Spleen (tissue), 11 donors: ENCODE data around the gene EPHB4. TPM values are rescaled to one million over a fixed set of nuclear protein-coding genes. Genes with fewer than 3 reads are reported as not detected.
"Not testable (repeated sequence)": the region's sequence is repeated elsewhere in the genome, so short reads cannot be mapped to it uniquely, and the experiment has no call there.

Experiments
- DNase-seq: peaks from one replicate; pipeline ENCODE4 v3.0.0-alpha.2; 2020
- H3K27ac ChIP-seq, 8 donors: fragments of 200-600 bp; sonication (generic) in 7 of 8; 1 replicate in 4 of 8; 2 replicates in 4 of 8; pipeline versions ENCODE4 v1.5.0 to v1.8.0; 2016 to 2021; ENCODE audit warnings: inconsistent platforms in 4 of 8, mild to moderate bottlenecking in 4 of 8, moderate library complexity in 1 of 8
- H3K27me3 ChIP-seq, 7 donors: fragments of 200-600 bp; sonication (generic) in 6 of 7; replicated peaks in 1 of 7; 1 replicate in 4 of 7; 2 replicates in 3 of 7; pipeline versions ENCODE4 v1.5.0 to v1.8.0; 2016 to 2021; ENCODE audit warnings: inconsistent platforms in 3 of 7, mild to moderate bottlenecking in 1 of 7
- H3K36me3 ChIP-seq, 6 donors: fragments of 200-600 bp; sonication (generic) in 5 of 6; 1 replicate in 4 of 6; 2 replicates in 2 of 6; pipeline versions ENCODE4 v1.5.0 to v1.8.0; 2016 to 2021; ENCODE audit warnings: inconsistent platforms in 2 of 6
- H3K4me1 ChIP-seq, 6 donors: fragments of 200-600 bp; sonication (generic) in 5 of 6; 1 replicate in 3 of 6; 2 replicates in 3 of 6; pipeline versions ENCODE4 v1.5.0 to v1.8.0; 2016 to 2021; ENCODE audit warnings: inconsistent platforms in 3 of 6
- H3K4me3 ChIP-seq, 8 donors: fragments of 200-600 bp; sonication (generic) in 7 of 8; 1 replicate in 4 of 8; 2 replicates in 4 of 8; pipeline versions ENCODE4 v1.5.0 to v1.8.0; 2016 to 2021; ENCODE audit warnings: inconsistent platforms in 4 of 8, mild to moderate bottlenecking in 4 of 8, moderate library complexity in 2 of 8
- H3K9me3 ChIP-seq, 8 donors: fragments of 200-600 bp; sonication (generic) in 7 of 8; 1 replicate in 4 of 8; 2 replicates in 4 of 8; pipeline versions ENCODE4 v1.5.0 to v1.8.0; 2016 to 2021; ENCODE audit warnings: inconsistent platforms in 4 of 8
- POLR2A ChIP-seq, 3 donors: fragments of 450-650 bp; IDR thresholded peaks; one replicate each; pipeline ENCODE4 v1.5.1; 2017; ENCODE audit warnings: antibody characterized with exemption in 3 of 3, mild to moderate bottlenecking in 1 of 3
- POLR2AphosphoS5 ChIP-seq, 3 donors: sonication (generic); formaldehyde crosslinking; IDR thresholded peaks; one replicate each; pipeline ENCODE4 v1.5.1; 2017; ENCODE audit warnings: antibody characterized with exemption in 3 of 3
- WGBS, 5 donors: extraction: QIAGEN DNeasy Blood & Tissue Kit in 3 of 5; methylation state at CpG; one replicate each; pipeline versions ENCODE4 v1.1.5 to v1.1.7; 2013 to 2018; 5-methylcytosine and 5-hydroxymethylcytosine counted together
- intact Hi-C: fragments of 100-400 bp; cut with DNase I; formaldehyde crosslinking; loops from one replicate; pipeline ENCODE4 v1.15.0; 2023; ENCODE audit warnings: low total_unique reads
- polyA plus RNA-seq, 3 donors: library from polyadenylated mRNA; stranded (reverse); fragments of 200-250 nt; gene quantifications; one replicate each; pipeline ENCODE4 v1.2.1, GENCODE V29; 2013
- total RNA-seq, 7 donors: library from RNA; depleted of rRNA in 3 of 7; stranded (reverse); fragments of >200 nt in 3 of 7; fragmentation: NEBNext Ultra II Directional in 4 of 7; extraction: Animal tissue kit (Norgen Biotek cat#: 25700) in 4 of 7; gene quantifications; one replicate each; pipeline versions ENCODE4 v1.1.0 to v1.2.1, GENCODE V29; 2016 to 2021
- TF ChIP-seq, protein P1 (sequence below), 11 experiments: fragments of 200-600 bp in 7 of 11; fragments of 450-650 bp in 4 of 11; sonication (generic) in 4 of 11; IDR thresholded peaks in 8 of 11; conservative IDR thresholded peaks in 3 of 11; 1 replicate in 7 of 11; 2 replicates in 4 of 11; pipeline versions ENCODE4 v1.4.0 to v1.8.0; 2016 to 2021; ENCODE audit warnings: antibody characterized with exemption in 11 of 11, inconsistent platforms in 4 of 11, mild to moderate bottlenecking in 1 of 11
- donor health status: healthy with polysubstance abuse.
- donor health status: DM: no; HTN: no; CAD: no; lungs with moderate emphysema.
- donor health status: DM: no; HTN: no; CAD: no.
- donor health status: Bipolar disorder and iron deficiency.
- donor health status: healthy.
- donor health status: DM: no; HTN: no; CAD: no.
- donor health status: DM: yes; HTN: yes; CAD: no.

EPHB4 gene
- total and polyA plus RNA-seq, 10 donors: 14.8 to 157 (median 101) TPM

GRCh38 chr7:100860702-100861615, 33.6 kb upstream of the EPHB4 start:
- Histone ChIP-seq H3K27ac (no peak overlapping the region), H3K9me3 (no peaks in the 10 kb centered on the region), H3K4me3 (no peak overlapping the region), H3K27me3 (no peaks in the 10 kb centered on the region), H3K36me3 (peaks cover 0 to 100% (median 59%) of the 10 kb centered on the region in 6 donors), H3K4me1 (peaks cover 14 to 49% (median 24%) of the 10 kb centered on the region in 6 donors)
- 93 to 97% (median 94%) methylated on average over 15 to 18 of the region's 18 CpGs for WGBS, 5 donors
- no peak for DNase-seq
- TF ChIP-seq, protein P1, sequence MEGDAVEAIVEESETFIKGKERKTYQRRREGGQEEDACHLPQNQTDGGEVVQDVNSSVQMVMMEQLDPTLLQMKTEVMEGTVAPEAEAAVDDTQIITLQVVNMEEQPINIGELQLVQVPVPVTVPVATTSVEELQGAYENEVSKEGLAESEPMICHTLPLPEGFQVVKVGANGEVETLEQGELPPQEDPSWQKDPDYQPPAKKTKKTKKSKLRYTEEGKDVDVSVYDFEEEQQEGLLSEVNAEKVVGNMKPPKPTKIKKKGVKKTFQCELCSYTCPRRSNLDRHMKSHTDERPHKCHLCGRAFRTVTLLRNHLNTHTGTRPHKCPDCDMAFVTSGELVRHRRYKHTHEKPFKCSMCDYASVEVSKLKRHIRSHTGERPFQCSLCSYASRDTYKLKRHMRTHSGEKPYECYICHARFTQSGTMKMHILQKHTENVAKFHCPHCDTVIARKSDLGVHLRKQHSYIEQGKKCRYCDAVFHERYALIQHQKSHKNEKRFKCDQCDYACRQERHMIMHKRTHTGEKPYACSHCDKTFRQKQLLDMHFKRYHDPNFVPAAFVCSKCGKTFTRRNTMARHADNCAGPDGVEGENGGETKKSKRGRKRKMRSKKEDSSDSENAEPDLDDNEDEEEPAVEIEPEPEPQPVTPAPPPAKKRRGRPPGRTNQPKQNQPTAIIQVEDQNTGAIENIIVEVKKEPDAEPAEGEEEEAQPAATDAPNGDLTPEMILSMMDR (IDR thresholded peaks at IDR 0.05 in 8 of 11, conservative IDR thresholded peaks at IDR 0.05 in 3 of 11): no peak
- TF ChIP-seq POLR2AphosphoS5 (IDR thresholded peaks at IDR 0.05): peak in 1 of 3 donors; percentile 56
- intact Hi-C loops: no loop called here

- H3K4me3 ChIP-seq: no peak overlapping the region
- H3K36me3 ChIP-seq: peaks cover 0 to 100% (median 61%) of the 10 kb centered on the region in 6 donors
- TF ChIP-seq POLR2A (IDR thresholded peaks at IDR 0.05): no peak
- DNase-seq: no peak
- WGBS, 5 donors: 91 to 98% (median 96%) methylated on average over 14 to 15 of the region's 15 CpGs
- peaks cover 9 to 49% (median 20%) of the 10 kb centered on the region in 6 donors for H3K4me1 ChIP-seq
- H3K9me3 ChIP-seq: no peaks in the 10 kb centered on the region
- intact Hi-C loops: loop anchor here (10.0 kb wide), 1 partner anchor 155 kb away; the partner anchor contains the start of gene POP7
- no peak overlapping the region for H3K27ac ChIP-seq
- no peaks in the 10 kb centered on the region for H3K27me3 ChIP-seq
These were observed 32.5 kb upstream of the EPHB4 start for GRCh38 chr7:100859856-100860255.

- TF ChIP-seq POLR2A (IDR thresholded peaks at IDR 0.05) (no peak), POLR2AphosphoS5 (IDR thresholded peaks at IDR 0.05) (peak in 1 of 3 donors; percentile 21)
- TF ChIP-seq, protein P1 (IDR thresholded peaks at IDR 0.05 in 8 of 11, conservative IDR thresholded peaks at IDR 0.05 in 3 of 11): no peak
- Histone ChIP-seq H3K9me3 (no peaks in the 10 kb centered on the region), H3K36me3 (peaks cover 0 to 80% (median 49%) of the 10 kb centered on the region in 6 donors), H3K4me1 (peaks cover 10 to 55% (median 26%) of the 10 kb centered on the region in 6 donors), H3K27me3 (no peaks in the 10 kb centered on the region), H3K27ac (no peak overlapping the region), H3K4me3 (no peak overlapping the region)
- DNase-seq: no peak
- 91 to 96% (median 95%) methylated on average over 13 to 16 of the region's 16 CpGs for WGBS, 5 donors
- intact Hi-C loops: loop anchor here (10.0 kb wide), 1 partner anchor 152 kb away; the partner anchor contains the start of gene POP7
These were observed 29.6 kb upstream of the EPHB4 start for GRCh38 chr7:100856871-100857282.

GRCh38 chr7:100855515-100855914, 28.2 kb upstream of the EPHB4 start:
- intact Hi-C loops: loop anchor here (10.0 kb wide), 1 partner anchor 151 kb away; the partner anchor contains the start of gene POP7
- TF ChIP-seq, protein P1 (IDR thresholded peaks at IDR 0.05 in 8 of 11, conservative IDR thresholded peaks at IDR 0.05 in 3 of 11): no peak
- TF ChIP-seq POLR2AphosphoS5 (IDR thresholded peaks at IDR 0.05): no peak
- no peak for TF ChIP-seq POLR2A (IDR thresholded peaks at IDR 0.05)
- no peaks in the 10 kb centered on the region for H3K9me3 ChIP-seq
- WGBS, 5 donors: 86 to 92% (median 88%) methylated on average over 10 of the region's 10 CpGs
- H3K36me3 ChIP-seq: peaks cover 0 to 67% (median 35%) of the 10 kb centered on the region in 6 donors
- H3K4me1 ChIP-seq: peaks cover 12 to 64% (median 32%) of the 10 kb centered on the region in 6 donors
- no peak overlapping the region for H3K27ac ChIP-seq
- no peaks in the 10 kb centered on the region for H3K27me3 ChIP-seq
- no peak overlapping the region for H3K4me3 ChIP-seq
- peak; percentile 60 for DNase-seq

GRCh38 chr7:100854899-100855298, 27.6 kb upstream of the EPHB4 start:
- H3K36me3 ChIP-seq: peaks cover 0 to 61% (median 29%) of the 10 kb centered on the region in 6 donors

More at GRCh38 chr7:100854899-100855298, 27.6 kb upstream of the EPHB4 start:
- not testable (repeated sequence) for H3K27ac ChIP-seq, H3K4me3 ChIP-seq, H3K9me3 ChIP-seq, H3K27me3 ChIP-seq
- intact Hi-C loops: loop anchor here (10.0 kb wide), 1 partner anchor 150 kb away; the partner anchor contains the start of gene POP7
- peak; percentile 24 for DNase-seq
- H3K4me1 ChIP-seq: peaks cover 12 to 64% (median 32%) of the 10 kb centered on the region in 6 donors
- WGBS, 5 donors: 96 to 98% (median 96%) methylated on average over 9 of the region's 9 CpGs
